Activated naive CD4-positive, alpha-beta T cell treated with anti-CD3 and anti-CD28 coated beads for 36 hours (primary cell): Measurements from ENCODE around the gene COL25A1. TPM values are rescaled to one million over a fixed set of nuclear protein-coding genes. Genes with fewer than 3 reads are reported as not detected.
"Not testable (repeated sequence)": the region's sequence is repeated elsewhere in the genome, so short reads cannot be mapped to it uniquely, and the experiment has no call there.

ENCODE experiments used
- CTCF ChIA-PET: fragments of 350-600 bp; sonication (Branson Sonifier 250); formaldehyde crosslinking; loops from one replicate; lab custom pipeline; 2021; ENCODE audit warnings: antibody characterized with exemption; lab: Charles Lee
- DNase-seq: peaks from one replicate; pipeline ENCODE4 v3.0.0-alpha.2; 2020
- H3K27ac Mint-ChIP-seq: one replicate; pipeline ENCODE4 v1.8.0; 2021; ENCODE audit warnings: mild to moderate bottlenecking, mixed read lengths
- H3K27me3 Mint-ChIP-seq: one replicate; pipeline ENCODE4 v1.8.0; 2021; ENCODE audit warnings: low read depth, mixed read lengths
- H3K36me3 Mint-ChIP-seq: one replicate; pipeline ENCODE4 v1.8.0; 2021; ENCODE audit warnings: low read depth, mixed read lengths
- H3K4me1 Mint-ChIP-seq: one replicate; pipeline ENCODE4 v1.8.0; 2021; ENCODE audit warnings: low read depth, mixed read lengths
- H3K4me3 Mint-ChIP-seq: one replicate; pipeline ENCODE4 v1.8.0; 2021; ENCODE audit warnings: mild to moderate bottlenecking, moderate library complexity, mixed read lengths
- H3K9me3 Mint-ChIP-seq: one replicate; pipeline ENCODE4 v1.8.0; 2021; ENCODE audit warnings: mixed read lengths
- intact Hi-C: fragments of 100-400 bp; cut with micrococcal nuclease; formaldehyde crosslinking; loops from one replicate; pipeline ENCODE4 v1.15.1; 2023
- total RNA-seq, 2 experiments: library from RNA; stranded (reverse); gene quantifications; one replicate each; pipeline ENCODE4 v1.2.3, GENCODE V29; 2021

Gene COL25A1
- total RNA-seq, 2 experiments from 2014 or later: not detected

DNA sequence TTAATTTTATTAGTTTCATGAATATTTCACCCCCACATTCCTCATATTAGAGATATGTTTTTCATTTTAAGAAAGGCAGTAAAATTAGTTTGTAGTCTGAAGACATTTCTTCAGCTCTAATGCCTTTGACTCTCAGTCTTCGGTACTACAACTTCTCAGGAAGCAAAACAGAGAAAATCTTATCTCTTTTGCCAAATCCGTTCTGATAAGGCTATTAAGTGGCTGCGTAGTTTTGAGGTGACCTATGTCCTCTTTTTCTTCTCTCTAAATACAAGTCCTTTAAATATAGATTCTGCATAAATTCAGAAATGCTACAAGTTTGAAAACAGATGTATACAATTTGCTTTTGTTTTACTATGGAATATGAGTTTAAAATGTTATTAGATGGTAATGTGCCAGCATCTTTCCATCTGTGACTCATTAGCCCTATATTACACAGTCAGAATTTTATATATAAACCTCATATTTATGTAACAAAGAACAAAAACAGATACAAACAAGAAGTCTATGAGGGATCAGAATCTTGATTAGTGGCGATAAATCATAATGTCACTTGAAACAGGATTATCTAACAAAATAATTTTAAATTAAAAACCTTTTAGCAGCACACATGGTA lies 358.4 kb downstream of the COL25A1 start:
- CTCF ChIA-PET: no interaction called here
- no peaks in the 10 kb centered on the region for H3K27me3 Mint-ChIP-seq
- H3K4me3 Mint-ChIP-seq: no peak overlapping the region
- H3K4me1 Mint-ChIP-seq: peaks cover 6% of the 10 kb centered on the region
- intact Hi-C loops: no loop called here
- no peak overlapping the region for H3K27ac Mint-ChIP-seq
- H3K36me3 Mint-ChIP-seq: no peaks in the 10 kb centered on the region
- no peaks in the 10 kb centered on the region for H3K9me3 Mint-ChIP-seq
- no peak for DNase-seq

DNA sequence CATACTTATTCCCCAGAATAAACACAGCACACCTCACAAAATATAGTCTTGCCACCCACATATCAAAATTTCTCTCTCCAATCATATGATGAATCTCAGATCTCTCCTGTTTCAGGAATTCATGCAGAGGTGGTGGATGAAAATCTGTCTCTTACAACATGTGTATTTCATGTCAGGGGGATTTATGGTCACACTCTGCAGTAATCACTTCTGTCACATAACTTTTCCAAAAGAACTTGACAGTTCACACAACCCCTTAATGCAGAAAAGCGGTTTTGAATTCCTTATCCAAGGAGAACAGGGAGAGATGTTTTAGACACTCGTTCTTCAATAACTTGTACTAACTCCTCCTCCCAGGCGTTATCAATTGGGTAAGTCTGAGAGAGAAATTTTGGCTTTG lies 359.1 kb downstream of the COL25A1 start:
- Mint-ChIP-seq H3K27me3 (no peaks in the 10 kb centered on the region), H3K36me3 (no peaks in the 10 kb centered on the region), H3K27ac (no peak overlapping the region), H3K4me1 (peaks cover 6% of the 10 kb centered on the region), H3K4me3 (no peak overlapping the region), H3K9me3 (no peaks in the 10 kb centered on the region)
- no peak for DNase-seq
- CTCF ChIA-PET: no interaction called here
- intact Hi-C loops: no loop called here

DNA sequence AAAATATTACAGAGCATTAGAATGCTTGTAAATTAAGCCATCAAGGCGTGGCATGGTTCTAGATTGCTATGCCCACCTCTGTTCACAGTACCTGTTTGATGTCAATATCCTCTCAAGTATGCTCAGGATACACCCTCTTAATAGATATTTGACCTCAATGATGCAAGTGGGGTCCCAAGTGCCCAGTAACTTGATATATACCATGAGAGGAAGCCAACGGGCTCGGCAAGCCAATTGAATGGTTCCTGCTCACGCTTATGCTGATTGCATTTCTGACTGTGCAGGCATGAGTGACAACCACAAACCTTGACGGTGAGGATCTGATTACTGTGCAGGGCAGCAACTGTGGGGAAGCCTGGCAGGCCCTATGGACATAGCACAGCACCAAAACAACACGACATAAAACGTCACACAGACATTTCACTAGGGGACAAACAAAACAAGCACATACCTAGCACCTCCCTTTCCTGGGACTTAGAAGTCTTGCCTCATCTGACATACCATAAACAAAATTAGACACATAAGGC lies 360.5 kb downstream of the COL25A1 start:
- H3K9me3 Mint-ChIP-seq: no peaks in the 10 kb centered on the region
- DNase-seq: no peak
- CTCF ChIA-PET: no interaction called here
- H3K4me3 Mint-ChIP-seq: no peak overlapping the region
- H3K27ac Mint-ChIP-seq: no peak overlapping the region
- H3K27me3 Mint-ChIP-seq: no peaks in the 10 kb centered on the region
- intact Hi-C loops: no loop called here
- no peaks in the 10 kb centered on the region for H3K4me1 Mint-ChIP-seq
- H3K36me3 Mint-ChIP-seq: no peaks in the 10 kb centered on the region

DNA sequence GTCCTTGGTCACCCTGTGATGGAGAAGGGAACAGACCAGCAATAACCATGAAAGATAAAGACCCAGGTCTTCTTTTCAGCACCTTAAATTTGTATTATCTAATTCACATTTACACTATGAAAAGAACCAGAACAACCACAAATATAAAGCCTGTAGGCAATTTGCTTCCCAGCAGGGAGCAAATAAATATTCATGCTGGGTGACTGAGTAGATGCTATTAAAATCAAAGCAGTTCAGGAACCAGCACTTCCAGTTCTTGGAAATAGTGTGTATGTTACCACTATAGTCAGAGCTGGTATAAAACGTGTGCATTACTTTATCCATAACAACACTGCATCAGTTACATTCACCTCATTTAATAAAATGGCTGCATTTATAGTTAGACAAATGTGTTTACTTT lies 361.8 kb downstream of the COL25A1 start:
- no peaks in the 10 kb centered on the region for H3K4me1 Mint-ChIP-seq
- H3K36me3 Mint-ChIP-seq: no peaks in the 10 kb centered on the region
- DNase-seq: no peak
- no peaks in the 10 kb centered on the region for H3K27me3 Mint-ChIP-seq
- H3K4me3 Mint-ChIP-seq: no peak overlapping the region
- no peaks in the 10 kb centered on the region for H3K9me3 Mint-ChIP-seq
- intact Hi-C loops: no loop called here
- H3K27ac Mint-ChIP-seq: no peak overlapping the region
- CTCF ChIA-PET: no interaction called here

DNA sequence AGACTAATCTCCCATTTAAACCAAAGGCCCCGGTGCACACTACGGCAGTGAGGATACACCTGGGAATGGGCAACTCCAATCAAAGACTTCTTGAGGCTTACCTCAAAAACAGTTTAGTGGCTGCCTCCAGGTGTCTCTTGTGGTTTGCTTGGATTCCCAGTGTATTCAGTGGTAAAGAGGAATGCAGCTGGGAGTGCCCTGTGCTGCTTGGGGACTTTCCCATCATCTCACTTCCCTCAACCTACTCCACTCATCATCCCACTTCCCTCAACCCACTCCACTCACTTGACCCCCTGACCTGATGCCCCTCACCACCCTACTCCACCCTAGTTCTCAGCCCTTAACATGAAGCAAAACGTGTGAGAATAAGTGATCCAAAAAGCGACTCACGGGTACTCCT lies 362.3 kb downstream of the COL25A1 start:
- Mint-ChIP-seq H3K36me3 (no peaks in the 10 kb centered on the region), H3K4me1 (no peaks in the 10 kb centered on the region), H3K4me3 (no peak overlapping the region), H3K9me3 (no peaks in the 10 kb centered on the region), H3K27ac (no peak overlapping the region), H3K27me3 (no peaks in the 10 kb centered on the region)
- CTCF ChIA-PET: no interaction called here
- no peak for DNase-seq
- intact Hi-C loops: no loop called here

DNA sequence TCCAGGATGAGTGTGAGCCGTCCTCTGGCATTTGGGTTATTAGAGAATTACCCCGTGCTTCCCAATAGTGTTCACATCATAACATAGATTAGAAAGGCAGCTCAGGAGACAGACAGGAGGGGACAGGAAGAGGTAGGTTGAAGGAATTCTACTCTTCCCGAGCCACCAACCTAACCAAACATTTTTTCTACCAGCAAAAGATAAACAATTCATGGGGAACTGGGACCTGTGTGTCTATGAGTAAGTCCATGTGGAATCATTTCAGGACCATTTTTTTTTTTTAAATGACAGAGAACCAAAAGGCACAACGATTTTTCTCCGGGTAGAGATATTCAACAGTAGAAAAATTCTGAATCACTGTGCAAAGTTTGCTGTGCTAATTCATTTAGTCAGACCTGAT lies 365.4 kb downstream of the COL25A1 start:
- Mint-ChIP-seq H3K4me3 (no peak overlapping the region), H3K27me3 (no peaks in the 10 kb centered on the region), H3K27ac (no peak overlapping the region), H3K4me1 (no peaks in the 10 kb centered on the region), H3K36me3 (no peaks in the 10 kb centered on the region), H3K9me3 (no peaks in the 10 kb centered on the region)
- CTCF ChIA-PET: interaction anchor here (0.6 kb wide), 1 partner anchor 89 kb away, joined by 3 read pairs; no protein-coding TSS in a partner anchor
- intact Hi-C loops: no loop called here
- DNase-seq: no peak

DNA sequence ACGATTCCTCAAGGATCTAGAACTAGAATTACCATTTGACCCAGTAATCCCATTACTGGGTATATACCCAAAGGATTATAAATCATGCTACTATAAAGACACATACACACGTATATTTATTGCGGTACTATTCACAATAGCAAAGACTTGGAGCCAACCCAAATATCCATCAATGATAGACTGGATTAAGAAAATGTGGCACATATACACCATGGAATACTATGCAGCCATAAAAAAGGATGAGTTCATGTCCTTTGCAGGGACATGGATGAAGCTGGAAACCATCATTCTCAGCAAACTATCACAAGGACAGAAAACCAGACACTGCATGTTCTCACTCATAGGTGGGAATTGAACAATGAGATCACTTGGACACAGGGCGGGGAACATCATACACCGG lies 368.5 kb downstream of the COL25A1 start:
- H3K9me3 Mint-ChIP-seq: not testable (repeated sequence)

DNA sequence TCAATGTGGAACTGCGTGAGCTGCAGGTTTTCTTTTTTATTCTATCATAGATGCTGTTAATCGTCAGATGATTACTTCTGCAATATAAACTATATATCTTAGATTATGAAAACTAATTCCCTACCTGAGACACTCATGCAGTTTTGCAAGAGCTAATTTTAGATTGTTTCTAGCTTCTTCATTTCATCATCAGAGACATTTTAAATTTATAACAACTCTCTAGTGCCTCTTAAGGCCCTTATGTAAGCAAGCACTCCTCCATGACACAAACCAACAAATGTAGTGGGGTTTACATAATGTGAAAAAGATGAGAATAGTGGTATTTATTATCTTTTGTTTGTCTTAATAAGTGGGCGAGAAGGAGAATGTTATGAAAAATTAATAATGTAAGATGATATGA lies 369.4 kb downstream of the COL25A1 start:
- no peak for DNase-seq
- no peak overlapping the region for H3K4me3 Mint-ChIP-seq
- no peaks in the 10 kb centered on the region for H3K4me1 Mint-ChIP-seq
- H3K27ac Mint-ChIP-seq: no peak overlapping the region
- H3K36me3 Mint-ChIP-seq: no peaks in the 10 kb centered on the region
- H3K27me3 Mint-ChIP-seq: no peaks in the 10 kb centered on the region
- intact Hi-C loops: no loop called here
- CTCF ChIA-PET: no interaction called here
- no peaks in the 10 kb centered on the region for H3K9me3 Mint-ChIP-seq

More for the DNA sequence above, 368.5 kb downstream of the COL25A1 start:
- H3K27ac Mint-ChIP-seq, CTCF ChIA-PET, DNase-seq, H3K36me3 Mint-ChIP-seq, H3K4me3 Mint-ChIP-seq, H3K27me3 Mint-ChIP-seq, H3K4me1 Mint-ChIP-seq, intact Hi-C loops: not testable (repeated sequence)

DNA sequence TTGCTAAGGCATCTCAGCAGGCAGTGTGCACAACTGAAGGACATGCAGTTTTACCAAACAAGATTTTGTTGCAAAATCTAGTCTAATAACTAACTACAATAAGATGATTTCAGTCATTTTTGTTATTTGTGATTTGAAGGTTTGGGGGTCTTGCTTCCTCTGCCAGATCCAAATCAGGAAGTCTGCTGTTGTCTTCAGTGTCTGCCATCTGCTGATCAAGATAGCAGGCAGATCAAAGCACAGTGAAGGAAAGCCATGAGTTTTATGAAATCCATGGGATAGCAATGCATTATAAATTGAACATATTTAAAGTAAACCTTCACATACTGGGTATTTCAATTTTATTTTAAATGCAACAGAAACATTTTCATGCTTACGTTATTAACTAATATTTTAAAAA lies 370.5 kb downstream of the COL25A1 start:
- Mint-ChIP-seq H3K4me1 (no peaks in the 10 kb centered on the region), H3K36me3 (no peaks in the 10 kb centered on the region), H3K27me3 (no peaks in the 10 kb centered on the region), H3K27ac (no peak overlapping the region), H3K9me3 (no peaks in the 10 kb centered on the region), H3K4me3 (no peak overlapping the region)
- no peak for DNase-seq
- CTCF ChIA-PET: no interaction called here
- intact Hi-C loops: no loop called here

DNA sequence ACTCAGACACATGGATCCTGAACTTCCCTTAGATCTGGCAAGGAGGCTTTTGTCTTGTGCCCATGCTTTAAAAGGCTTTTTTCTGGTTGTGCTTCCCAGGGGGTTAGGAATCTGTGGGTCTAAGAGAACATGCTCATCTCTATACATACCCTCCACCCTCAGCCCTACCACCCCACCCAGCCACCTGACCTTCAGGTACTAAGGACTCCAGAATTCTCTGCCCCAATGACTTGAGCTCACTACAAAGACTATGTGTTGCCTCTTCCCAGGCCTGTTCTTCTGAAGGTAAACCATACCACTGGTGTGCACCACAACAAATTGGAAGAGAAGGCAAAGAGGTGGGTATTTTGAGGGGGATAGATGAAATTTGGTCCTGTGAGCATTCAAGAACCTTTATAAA lies 372.3 kb downstream of the COL25A1 start:
- no peaks in the 10 kb centered on the region for H3K36me3 Mint-ChIP-seq
- no peaks in the 10 kb centered on the region for H3K9me3 Mint-ChIP-seq
- H3K4me1 Mint-ChIP-seq: no peaks in the 10 kb centered on the region
- CTCF ChIA-PET: no interaction called here
- no peak overlapping the region for H3K4me3 Mint-ChIP-seq
- no peak overlapping the region for H3K27ac Mint-ChIP-seq
- no peak for DNase-seq
- intact Hi-C loops: no loop called here
- H3K27me3 Mint-ChIP-seq: no peaks in the 10 kb centered on the region

DNA sequence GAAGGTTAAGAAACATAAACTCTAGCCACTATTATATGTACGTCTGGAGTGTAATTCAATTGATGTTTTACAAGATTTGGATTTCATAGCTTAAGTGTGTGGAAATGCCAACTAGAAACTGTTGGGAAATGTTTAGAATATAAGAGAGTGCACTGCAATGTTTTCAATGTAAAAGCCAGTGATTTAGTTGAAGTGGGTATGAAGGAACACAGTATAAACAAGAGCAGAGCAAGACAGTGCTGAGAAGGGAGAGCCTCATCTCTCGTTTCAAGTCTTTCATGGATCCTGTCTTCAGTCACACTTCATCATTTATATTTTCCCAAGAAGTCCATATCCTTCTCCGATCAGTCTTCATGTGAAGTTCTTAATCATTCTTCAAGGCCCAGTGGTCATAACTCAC lies 375.7 kb downstream of the COL25A1 start:
- Mint-ChIP-seq H3K36me3 (no peaks in the 10 kb centered on the region), H3K9me3 (no peaks in the 10 kb centered on the region), H3K4me3 (no peak overlapping the region), H3K4me1 (no peaks in the 10 kb centered on the region), H3K27ac (no peak overlapping the region), H3K27me3 (no peaks in the 10 kb centered on the region)
- CTCF ChIA-PET: no interaction called here
- DNase-seq: no peak
- intact Hi-C loops: no loop called here

DNA sequence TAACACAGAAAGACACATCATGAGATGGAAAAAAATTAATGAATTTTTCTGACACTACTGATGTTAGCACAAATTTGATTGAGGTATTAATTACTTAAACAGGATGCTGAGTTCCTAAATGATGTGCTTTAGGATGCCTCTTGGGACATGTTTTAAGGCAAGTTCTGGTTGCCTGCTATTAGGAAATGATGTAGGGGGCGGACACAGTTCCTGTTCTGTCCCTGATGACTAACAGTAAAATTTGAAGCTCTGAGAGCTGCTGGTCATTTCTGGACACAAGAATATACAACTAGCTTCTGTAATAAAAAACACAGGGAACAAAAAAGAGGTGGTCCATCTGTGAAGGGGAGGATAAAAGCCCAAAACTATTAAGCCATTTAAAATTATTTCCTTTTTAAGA lies 376.4 kb downstream of the COL25A1 start:
- Mint-ChIP-seq H3K36me3 (no peaks in the 10 kb centered on the region), H3K9me3 (no peaks in the 10 kb centered on the region), H3K4me1 (no peaks in the 10 kb centered on the region), H3K4me3 (no peak overlapping the region), H3K27me3 (no peaks in the 10 kb centered on the region), H3K27ac (no peak overlapping the region)
- DNase-seq: no peak
- intact Hi-C loops: no loop called here
- CTCF ChIA-PET: no interaction called here

DNA sequence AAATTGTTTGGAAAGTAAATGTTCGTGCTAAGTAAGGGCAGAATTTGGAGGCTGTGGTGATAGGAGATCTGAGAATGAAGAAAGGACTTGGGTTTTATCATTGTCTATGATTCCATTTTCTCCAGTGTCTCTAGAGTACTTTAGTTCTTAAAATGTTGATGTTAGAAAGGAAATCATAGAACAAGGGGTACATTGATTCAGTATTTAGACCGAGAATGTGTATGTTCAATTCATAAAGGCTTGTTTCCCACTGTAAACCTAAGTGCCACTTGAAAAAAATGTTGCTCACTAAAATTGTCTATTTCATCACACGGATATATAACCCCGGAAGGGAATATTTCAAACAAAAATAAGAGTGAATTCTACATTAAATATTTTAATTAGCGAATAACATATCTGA lies 380.3 kb downstream of the COL25A1 start:
- H3K4me3 Mint-ChIP-seq: no peak overlapping the region
- intact Hi-C loops: no loop called here

More for the DNA sequence above, 380.3 kb downstream of the COL25A1 start:
- Mint-ChIP-seq H3K9me3 (no peaks in the 10 kb centered on the region), H3K27ac (no peak overlapping the region), H3K36me3 (no peaks in the 10 kb centered on the region), H3K27me3 (no peaks in the 10 kb centered on the region), H3K4me1 (no peaks in the 10 kb centered on the region)
- no peak for DNase-seq
- CTCF ChIA-PET: interaction anchor here (0.6 kb wide), 1 partner anchor 258 kb away, joined by 4 read pairs; no protein-coding TSS in a partner anchor
